HG03135 (cell line): ENCODE results near the gene APOL6.

ENCODE experiments used
- ATAC-seq: cut with Tn5 transposase; IDR thresholded peaks from one replicate; pipeline ENCODE4 v1.9.1; 2021; ENCODE audit warnings: mild to moderate bottlenecking, moderate library complexity; ENCODE audit not compliant: unreplicated experiment

The APOL6 gene

GRCh38 chr22:35712672-35713071, 64.4 kb downstream of the APOL6 start:
- no peak for ATAC-seq

GRCh38 chr22:35717572-35717971, 69.3 kb downstream of the APOL6 start, which contains the start of gene APOL5:
TSS of gene APOL5 (plus strand) at chr22:35717872. CDS start at chr22:35717872, 0 bp downstream.
- ATAC-seq: no peak
